HG03045 (cell line): ENCODE results near the gene TBX15.

Experiments
- ATAC-seq: cut with Tn5 transposase; IDR thresholded peaks from one replicate; pipeline ENCODE4 v1.9.1; 2021; ENCODE audit warnings: mild to moderate bottlenecking, moderate library complexity; ENCODE audit not compliant: unreplicated experiment

The TBX15 gene

GRCh38 chr1:119002028-119002686 is 14.0 kb upstream of the TBX15 start:
- no peak for ATAC-seq

DNA sequence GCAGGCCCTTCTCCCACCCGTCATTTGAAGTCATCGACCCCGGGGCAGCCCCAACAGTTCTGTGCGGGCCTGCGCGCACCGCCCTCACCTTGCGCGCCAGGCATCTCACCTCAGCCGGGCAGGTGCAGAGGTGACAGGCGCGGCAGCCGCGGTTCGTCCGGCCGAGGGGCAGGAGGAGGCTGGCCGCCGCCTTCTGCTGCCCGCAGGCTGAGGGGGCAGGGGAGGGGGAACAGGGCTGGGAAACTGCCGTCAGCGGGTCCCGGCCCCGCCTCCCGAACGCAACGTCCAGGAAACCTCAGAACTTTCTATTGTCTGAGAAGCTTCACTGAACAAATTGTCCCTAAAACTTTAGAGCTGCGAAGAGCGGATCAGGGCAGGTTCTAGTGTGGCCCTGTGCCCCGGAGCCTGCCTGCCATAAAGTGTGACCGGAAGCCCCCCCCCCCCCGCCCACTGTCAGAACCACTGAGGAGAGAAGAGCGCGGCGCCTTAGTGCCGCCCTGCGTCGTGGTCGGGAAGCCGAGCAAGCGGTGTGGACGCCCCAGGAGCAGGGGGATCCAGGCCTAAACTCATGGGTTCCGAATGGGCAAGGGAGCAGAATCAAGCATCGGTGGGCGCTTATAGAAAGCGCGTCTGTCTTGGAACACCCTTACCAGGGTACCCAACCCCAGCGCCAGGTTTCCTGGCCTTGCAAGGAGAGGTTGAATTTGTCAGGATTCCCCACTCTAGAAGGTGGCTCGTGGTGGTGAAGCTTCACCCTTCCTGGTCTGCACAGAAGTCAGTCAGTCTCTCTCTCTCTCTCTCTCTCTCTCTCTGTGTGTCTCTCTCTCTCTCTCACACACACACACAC is 13.3 kb upstream of the TBX15 start:
- ATAC-seq, result no peak

DNA sequence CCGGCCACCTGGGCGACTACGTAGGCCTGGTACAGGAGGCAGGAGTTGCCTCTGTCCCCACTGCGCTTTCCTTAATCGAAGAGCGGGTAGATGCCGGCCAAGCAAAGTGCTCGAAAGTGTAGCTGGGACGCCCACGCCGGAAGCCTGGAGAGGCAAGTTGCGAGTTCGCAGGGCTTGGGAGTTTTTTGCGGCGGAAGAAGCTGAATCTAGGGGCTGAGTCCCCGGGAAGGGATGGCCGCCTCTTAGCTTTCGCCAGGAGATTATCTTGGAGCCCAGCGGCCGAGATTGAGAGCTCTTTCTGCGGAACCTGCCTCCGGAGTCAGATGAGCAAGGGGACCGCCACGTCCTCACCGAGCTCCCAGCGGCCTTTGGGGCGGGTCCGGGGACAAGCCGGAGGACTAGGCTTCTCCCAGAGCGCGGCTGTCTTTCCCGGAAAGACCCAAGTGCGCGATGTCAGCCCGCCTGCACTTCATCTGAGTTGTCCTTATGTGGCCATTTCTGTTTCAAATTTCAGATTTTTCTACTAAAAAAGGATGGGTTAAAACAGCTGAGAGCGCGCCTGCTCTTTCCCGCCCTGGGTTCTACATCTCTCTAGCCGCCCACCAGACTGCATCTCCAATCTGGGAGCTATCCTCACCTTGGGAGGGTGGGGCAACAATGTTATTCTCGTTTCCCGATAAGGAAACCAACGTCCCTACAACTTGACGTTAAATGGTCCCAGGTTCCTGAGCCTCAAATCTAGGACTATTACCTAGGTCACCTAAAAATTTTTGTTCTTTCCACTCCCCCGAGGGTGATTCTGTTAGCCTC is 12.4 kb upstream of the TBX15 start:
- no peak for ATAC-seq

GRCh38 chr1:118999348-119000071 is 11.4 kb upstream of the TBX15 start:
- no peak for ATAC-seq

- no peak for ATAC-seq
Observed at GRCh38 chr1:118998171-118998570, 10.0 kb upstream of the TBX15 start.

GRCh38 chr1:118997225-118997624 is 9.1 kb upstream of the TBX15 start:
- no peak for ATAC-seq

GRCh38 chr1:118995312-118996016 is 7.3 kb upstream of the TBX15 start:
- no peak for ATAC-seq

- no peak for ATAC-seq
Observed at GRCh38 chr1:118993700-118994026, 5.5 kb upstream of the TBX15 start.

- ATAC-seq, result no peak
Observed at GRCh38 chr1:118992868-118993699, 4.9 kb upstream of the TBX15 start.

DNA sequence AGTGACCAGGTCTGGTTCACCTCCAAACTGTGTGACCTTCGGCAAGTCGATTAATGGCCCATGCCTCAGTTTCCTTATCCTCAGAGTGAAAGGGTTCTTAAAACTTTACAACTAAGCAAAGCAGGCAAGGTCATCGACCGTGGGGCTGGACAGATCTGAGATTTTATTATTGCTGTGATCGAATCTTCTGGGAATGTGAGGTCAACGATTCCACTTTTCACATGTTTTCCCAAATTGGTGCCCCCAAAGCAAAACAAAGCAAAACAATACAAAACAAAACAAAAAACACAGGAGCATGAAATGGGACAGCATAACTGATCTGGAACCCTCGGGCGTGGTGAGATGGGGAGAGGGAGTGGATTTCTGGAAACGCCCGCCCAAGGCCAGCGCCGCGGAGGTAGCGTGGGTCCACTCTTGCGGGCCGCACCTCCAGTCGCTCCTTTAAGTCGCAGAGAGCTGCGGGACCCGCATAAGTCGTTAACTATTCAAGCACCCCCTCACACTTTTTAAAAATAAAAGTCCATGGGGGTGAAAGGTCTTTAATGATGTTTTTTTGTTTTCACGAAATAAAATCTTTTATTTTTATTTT is 4.2 kb upstream of the TBX15 start:
- ATAC-seq, result no peak

DNA sequence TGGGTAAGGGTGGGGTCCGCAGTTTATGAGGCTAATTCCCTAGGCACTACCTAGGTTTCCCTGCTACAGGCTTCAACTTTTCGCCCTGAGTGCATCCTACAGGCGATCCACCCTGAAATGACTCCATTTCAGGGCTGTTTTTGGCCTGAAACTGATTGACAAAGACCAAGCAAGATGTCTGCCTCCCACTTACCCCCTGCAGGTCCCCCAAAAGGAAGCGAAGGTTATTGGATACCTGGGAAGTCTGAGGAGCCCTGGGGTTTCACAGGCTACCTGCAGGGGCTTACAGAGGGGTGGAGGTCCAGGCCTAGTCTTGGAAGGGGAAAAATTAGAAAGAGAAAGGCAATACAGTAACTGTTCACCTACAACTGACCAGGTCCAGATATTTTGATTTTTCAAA is 3.3 kb upstream of the TBX15 start:
- no peak for ATAC-seq

- ATAC-seq, result no peak
Observed at GRCh38 chr1:118990513-118991152, 2.5 kb upstream of the TBX15 start.

- no peak for ATAC-seq
Observed at GRCh38 chr1:118989878-118990378, 1.8 kb upstream of the TBX15 start.

- no peak for ATAC-seq
Observed at GRCh38 chr1:118989006-118989815, 1.1 kb upstream of the TBX15 start.

DNA sequence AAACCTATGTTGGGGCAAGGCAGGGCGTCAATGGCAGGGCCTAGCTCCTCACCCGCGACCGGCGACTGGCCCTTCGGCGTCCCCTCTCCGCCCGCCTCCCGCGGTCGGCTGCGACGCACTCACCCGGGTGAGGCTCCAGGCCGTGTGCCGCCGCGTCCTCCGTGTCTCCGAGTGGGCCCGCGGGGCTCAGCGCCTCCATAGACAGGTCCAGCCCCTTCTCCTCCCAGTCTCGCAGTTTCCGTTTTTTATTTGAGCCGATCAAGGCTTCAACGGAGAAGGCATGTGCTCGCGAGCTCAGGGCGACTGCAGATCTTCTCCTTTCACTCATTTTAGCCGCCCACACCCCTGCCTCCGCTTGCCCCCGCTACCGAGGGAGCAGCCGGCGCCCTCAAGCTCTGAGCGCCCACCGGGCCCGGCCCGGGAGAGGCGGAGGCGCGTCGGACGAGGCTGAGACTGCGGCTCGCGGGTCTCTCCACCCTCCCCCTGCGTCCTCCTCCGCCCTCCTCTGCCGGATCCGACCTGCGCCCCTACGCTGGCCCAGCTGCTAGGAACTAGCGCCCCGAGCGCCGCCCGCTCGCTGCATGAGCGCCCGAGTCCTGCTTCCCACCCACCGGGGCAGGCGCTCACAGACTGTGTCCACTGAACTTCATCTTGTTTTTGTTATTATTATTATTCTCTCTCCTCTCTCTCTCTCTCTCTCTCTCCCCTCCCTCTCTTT is 516 bp downstream of the TBX15 start:
- no peak for ATAC-seq

GRCh38 chr1:118986555-118987467 is 1.3 kb downstream of the TBX15 start:
- no peak for ATAC-seq
